Measurements from ENCODE around the gene KRTAP4-1.
"Not testable (repeated sequence)": the region's sequence is repeated elsewhere in the genome, so short reads cannot be mapped to it uniquely, and the experiment has no call there.

Gene KRTAP4-1

GRCh38 chr17:41141361-41141760 is 43.4 kb downstream of the KRTAP4-1 start (continued):
- TF ChIP-seq ZNF248 (tag by site-specific recombination; IDR thresholded peaks at IDR 0.05) (no peak), EGR2 (tag by site-specific recombination; IDR thresholded peaks at IDR 0.05; ENCODE audit: low read depth) (no peak)
- TF ChIP-seq, protein P1, sequence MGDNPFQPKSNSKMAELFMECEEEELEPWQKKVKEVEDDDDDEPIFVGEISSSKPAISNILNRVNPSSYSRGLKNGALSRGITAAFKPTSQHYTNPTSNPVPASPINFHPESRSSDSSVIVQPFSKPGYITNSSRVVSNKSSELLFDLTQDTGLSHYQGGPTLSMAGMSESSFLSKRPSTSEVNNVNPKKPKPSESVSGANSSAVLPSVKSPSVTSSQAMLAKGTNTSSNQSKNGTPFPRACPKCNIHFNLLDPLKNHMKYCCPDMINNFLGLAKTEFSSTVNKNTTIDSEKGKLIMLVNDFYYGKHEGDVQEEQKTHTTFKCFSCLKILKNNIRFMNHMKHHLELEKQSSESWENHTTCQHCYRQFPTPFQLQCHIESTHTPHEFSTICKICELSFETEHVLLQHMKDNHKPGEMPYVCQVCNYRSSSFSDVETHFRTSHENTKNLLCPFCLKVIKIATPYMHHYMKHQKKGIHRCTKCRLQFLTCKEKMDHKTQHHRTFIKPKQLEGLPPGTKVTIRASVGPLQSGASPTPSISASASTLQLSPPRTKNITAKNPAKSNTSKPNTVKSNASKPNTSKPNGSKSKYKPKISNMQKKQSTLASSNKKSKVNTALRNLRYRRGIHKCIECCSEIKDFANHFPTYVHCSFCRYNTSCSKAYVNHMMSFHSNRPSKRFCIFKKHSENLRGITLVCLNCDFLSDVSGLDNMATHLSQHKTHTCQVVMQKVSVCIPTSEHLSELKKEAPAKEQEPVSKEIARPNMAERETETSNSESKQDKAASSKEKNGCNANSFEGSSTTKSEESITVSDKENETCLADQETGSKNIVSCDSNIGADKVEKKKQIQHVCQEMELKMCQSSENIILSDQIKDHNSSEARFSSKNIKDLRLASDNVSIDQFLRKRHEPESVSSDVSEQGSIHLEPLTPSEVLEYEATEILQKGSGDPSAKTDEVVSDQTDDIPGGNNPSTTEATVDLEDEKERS (tag by site-specific recombination; IDR thresholded peaks at IDR 0.05), result no peak

DNA sequence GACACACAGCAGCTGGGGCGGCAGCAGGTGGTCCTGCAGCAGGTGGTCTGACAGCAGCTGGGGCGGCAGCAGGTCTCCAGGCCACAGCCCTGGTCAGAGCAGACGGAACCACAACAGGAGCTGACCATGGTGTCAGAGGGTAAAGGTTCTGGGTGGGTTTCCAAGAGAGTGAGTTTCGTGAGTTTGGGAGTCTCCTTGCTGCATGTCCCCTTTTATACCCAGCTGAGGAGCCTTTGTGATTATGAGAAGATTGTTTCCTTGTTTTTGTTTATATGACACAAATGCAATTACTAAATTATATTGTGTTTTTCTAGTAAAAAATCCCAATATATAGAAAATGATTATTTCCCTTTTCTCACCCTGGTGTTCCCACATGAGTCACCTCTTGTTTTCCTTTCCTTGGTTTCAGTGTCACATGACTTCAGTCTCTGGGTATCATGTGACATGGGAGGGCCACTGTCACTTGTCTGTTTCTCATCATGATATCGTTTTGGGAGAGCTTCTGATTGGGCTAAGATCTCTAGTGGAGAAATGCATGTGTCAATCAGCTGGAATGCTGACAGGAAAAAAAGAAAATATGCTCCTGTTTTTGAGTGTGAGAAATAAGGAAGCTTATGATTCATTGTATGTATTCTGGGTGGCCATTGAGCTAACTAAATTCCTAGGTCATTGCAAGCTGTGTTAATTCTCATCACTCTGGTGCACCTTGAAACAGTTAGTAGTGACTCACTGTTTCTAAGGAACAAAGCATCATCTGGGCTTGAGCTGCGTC is 44.2 kb downstream of the KRTAP4-1 start, which contains the start of gene KRTAP4-6:
TSS of gene KRTAP4-6 (minus strand) at position 185 of the 772 bp plus-strand sequence. CDS start at position 128, 57 bp downstream.
- Histone ChIP-seq H3K4me3 (ENCODE audit: low read depth, low read length) (no peak within 1 kb of the TSS), H3K36me3 (ENCODE audit: control insufficient read depth in 2 of 2, insufficient read depth in 1 of 2, low read length in 2 of 2) (no peaks in the 10 kb centered on the region), H3K4me1 (ENCODE audit: control insufficient read depth, insufficient read depth, low read length) (no peaks in the 10 kb centered on the region), H3K27ac (ENCODE audit: extremely low read depth, low read depth, low read length) (no peak within 1 kb of the TSS), H3K9me3 (ENCODE audit: control insufficient read depth, insufficient read depth, low read depth, low read length) (no peaks in the 10 kb centered on the region)
- no peak for TF ChIP-seq ZNF202 (tag by site-specific recombination; IDR thresholded peaks at IDR 0.05; ENCODE audit: borderline replicate concordance)
- TF ChIP-seq SCRT2 (tag by site-specific recombination; IDR thresholded peaks at IDR 0.05), result peak; percentile 59; the same call in 1 of the 2 replicates
- no peak for TF ChIP-seq REPIN1 (tag by site-specific recombination; IDR thresholded peaks at IDR 0.05; ENCODE audit: low read depth)
- ChIA-PET CTCF (interaction anchor here (1.0 kb wide), 1 partner anchor 182 kb away, joined by 4 read pairs; no protein-coding TSS in a partner anchor), POLR2A (no interaction called here)

DNA sequence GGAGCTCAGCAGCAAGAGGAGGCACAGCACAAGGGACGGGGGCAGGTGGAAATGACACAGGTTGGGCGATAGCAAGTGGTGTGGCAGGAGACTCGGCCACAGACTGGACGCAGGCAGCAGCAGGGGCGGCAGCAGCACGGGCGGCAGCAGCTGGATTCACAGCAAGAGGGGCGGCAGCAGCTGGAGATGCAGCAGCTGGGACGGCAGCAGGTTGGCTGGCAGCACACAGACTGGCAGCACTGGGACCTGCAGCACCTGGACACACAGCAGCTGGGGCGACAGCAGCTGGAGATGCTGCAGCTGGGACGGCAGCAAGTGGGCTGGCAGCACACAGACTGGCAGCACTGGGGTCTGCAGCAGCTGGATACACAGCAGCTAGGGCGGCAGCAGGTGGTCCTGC is 44.8 kb downstream of the KRTAP4-1 start:
- H3K9me3 ChIP-seq (ENCODE audit: control insufficient read depth, insufficient read depth, low read depth, low read length); H3K4me3 ChIP-seq (ENCODE audit: low read depth, low read length); H3K4me1 ChIP-seq (ENCODE audit: control insufficient read depth, insufficient read depth, low read length); H3K27ac ChIP-seq (ENCODE audit: extremely low read depth, low read depth, low read length); H3K36me3 ChIP-seq (ENCODE audit: control insufficient read depth in 2 of 2, insufficient read depth in 1 of 2, low read length in 2 of 2); POLR2A ChIA-PET; CTCF ChIA-PET: not testable (repeated sequence)

All from HEK293 (cell line).